SK-N-MC (cell line): ENCODE measurements around the gene PLA2G1B.

Experiments
- EZH2 ChIP-seq: fragments of 200-600 bp; sonication (generic); IDR thresholded peaks from one replicate; pipeline ENCODE4 v1.6.1; 2017; ENCODE audit warnings: antibody characterized with exemption
- FOXP2 ChIP-seq: optimal IDR thresholded peaks from 2 replicates; pipeline ENCODE3; 2011; ENCODE audit warnings: mild to moderate bottlenecking, moderate library complexity; ENCODE audit not compliant: insufficient read depth; ENCODE audit errors: extremely low read length, control extremely low read depth
- POLR2AphosphoS5 ChIP-seq: IDR thresholded peaks from 2 replicates; pipeline ENCODE4 v1.6.1; 2012; ENCODE audit warnings: mild to moderate bottlenecking, low read depth, low read length, borderline replicate concordance

- no peak for TF ChIP-seq POLR2AphosphoS5
- no peak for TF ChIP-seq EZH2
- no peak for TF ChIP-seq FOXP2
These were observed 40.1 kb downstream of the PLA2G1B start for GRCh38 chr12:120287491-120287890.
